Omental fat pad (tissue), 4 donors: ENCODE results near the gene CCNY. TPM values are rescaled to one million over a fixed set of nuclear protein-coding genes. Genes with fewer than 3 reads are reported as not detected.

Experiments used
- ATAC-seq: fragments of 150-250 bp; one replicate; pipeline ENCODE4 v1.9.1; 2016; ENCODE audit warnings: mild to moderate bottlenecking, moderate library complexity; ENCODE audit not compliant: low FRiP score
- DNase-seq: peaks from one replicate; pipeline ENCODE4 v3.0.0-alpha.2; 2019; ENCODE audit warnings: low spot score
- total RNA-seq, 4 donors: library from RNA; depleted of rRNA; stranded (reverse); fragments of >200 nt; gene quantifications; one replicate each; pipeline ENCODE4 v1.1.0, GENCODE V29; 2016
- TF ChIP-seq, protein P1 (sequence below), 3 donors: fragments of 450-650 bp; IDR thresholded peaks; one replicate each; pipeline ENCODE4 v1.5.1; 2016 to 2017; ENCODE audit warnings: antibody characterized with exemption in 3 of 3, mild to moderate bottlenecking in 3 of 3, moderate library complexity in 2 of 3

Gene CCNY
- total RNA-seq, 4 donors from 2014 or later, result 38.6 to 49.5 (median 47.2) TPM

DNA sequence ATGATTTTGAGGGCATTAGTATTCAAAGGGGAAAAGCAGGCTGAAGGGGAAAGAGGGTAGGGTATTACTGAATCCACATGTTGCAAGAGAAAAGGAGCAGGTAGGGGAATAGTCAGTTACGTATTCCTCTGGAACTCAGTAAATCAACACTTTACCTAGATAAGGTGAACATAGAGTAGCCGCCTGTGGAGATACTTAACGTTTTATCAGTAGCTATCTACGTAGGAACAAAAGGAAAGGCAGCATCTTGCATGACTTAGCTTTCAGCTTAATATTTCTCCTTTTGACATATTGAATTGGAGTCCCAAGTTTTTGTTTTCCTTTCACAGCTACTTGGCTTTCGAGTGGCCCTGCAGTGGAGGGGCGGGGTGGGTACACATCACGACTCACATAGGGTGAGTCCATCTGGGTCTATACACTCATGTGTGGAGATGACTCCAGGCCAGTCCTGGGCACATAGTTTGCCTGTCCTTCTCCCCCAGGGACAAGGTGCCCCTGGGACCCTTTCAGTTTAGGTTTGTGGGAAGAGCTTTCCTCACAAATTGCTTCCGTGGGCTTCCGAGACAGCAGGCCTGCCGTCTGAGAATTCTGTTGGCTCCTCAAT is 48.1 kb downstream of the CCNY start:
- TF ChIP-seq, protein P1, sequence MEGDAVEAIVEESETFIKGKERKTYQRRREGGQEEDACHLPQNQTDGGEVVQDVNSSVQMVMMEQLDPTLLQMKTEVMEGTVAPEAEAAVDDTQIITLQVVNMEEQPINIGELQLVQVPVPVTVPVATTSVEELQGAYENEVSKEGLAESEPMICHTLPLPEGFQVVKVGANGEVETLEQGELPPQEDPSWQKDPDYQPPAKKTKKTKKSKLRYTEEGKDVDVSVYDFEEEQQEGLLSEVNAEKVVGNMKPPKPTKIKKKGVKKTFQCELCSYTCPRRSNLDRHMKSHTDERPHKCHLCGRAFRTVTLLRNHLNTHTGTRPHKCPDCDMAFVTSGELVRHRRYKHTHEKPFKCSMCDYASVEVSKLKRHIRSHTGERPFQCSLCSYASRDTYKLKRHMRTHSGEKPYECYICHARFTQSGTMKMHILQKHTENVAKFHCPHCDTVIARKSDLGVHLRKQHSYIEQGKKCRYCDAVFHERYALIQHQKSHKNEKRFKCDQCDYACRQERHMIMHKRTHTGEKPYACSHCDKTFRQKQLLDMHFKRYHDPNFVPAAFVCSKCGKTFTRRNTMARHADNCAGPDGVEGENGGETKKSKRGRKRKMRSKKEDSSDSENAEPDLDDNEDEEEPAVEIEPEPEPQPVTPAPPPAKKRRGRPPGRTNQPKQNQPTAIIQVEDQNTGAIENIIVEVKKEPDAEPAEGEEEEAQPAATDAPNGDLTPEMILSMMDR (IDR thresholded peaks at IDR 0.05), result no peak
- DNase-seq (no peak), ATAC-seq (no peak)

DNA sequence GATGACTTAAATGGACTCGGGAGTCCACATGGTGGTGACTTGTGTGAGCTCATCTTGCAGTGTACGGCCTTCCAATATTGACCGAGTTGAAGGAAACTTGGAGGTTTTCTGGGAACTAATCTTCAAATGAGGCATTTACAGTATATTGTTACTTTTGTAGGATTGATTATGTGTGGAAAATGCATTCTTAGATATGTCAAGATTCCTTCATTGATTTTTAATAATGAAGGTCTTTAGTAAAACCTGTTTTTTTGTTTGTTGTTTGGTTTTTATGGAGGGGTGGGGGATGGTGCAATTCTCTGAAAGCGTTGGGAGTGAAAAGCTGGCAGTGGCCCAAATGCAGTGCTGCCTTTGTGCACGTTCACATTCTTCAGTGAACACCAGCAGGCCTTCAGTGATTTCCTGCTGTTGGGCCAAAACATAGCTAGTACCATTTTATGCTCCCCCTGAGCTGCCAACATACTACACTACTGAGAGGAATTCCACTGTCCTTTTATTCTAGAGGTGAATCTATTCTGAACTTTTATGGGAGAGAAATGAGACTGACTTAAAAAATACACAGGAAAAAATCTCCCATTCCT is 50.4 kb downstream of the CCNY start:
- no peak for DNase-seq
- no peak for ATAC-seq
- TF ChIP-seq, protein P1 (IDR thresholded peaks at IDR 0.05), result no peak

DNA sequence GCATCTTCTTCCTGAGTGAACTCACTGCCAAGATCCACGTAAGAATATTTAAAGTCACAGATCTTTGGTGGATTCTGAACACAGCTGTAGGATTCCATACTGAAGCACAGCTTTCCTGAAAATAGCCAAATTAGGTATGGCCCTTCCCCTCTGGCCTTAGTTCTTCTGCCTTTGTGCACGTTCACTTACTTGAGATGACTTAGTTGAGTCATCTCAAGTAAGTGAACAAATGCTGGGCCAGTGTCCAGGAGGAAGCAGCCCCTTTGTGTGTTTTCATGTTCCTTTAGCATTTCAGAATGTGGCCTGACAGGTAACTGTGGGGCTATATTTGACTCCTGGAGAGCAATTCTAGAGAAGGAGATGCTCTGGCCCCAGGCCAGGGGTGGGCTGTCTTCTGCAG is 51.5 kb downstream of the CCNY start:
- no peak for DNase-seq
- no peak for ATAC-seq
- TF ChIP-seq, protein P1 (IDR thresholded peaks at IDR 0.05), result no peak

DNA sequence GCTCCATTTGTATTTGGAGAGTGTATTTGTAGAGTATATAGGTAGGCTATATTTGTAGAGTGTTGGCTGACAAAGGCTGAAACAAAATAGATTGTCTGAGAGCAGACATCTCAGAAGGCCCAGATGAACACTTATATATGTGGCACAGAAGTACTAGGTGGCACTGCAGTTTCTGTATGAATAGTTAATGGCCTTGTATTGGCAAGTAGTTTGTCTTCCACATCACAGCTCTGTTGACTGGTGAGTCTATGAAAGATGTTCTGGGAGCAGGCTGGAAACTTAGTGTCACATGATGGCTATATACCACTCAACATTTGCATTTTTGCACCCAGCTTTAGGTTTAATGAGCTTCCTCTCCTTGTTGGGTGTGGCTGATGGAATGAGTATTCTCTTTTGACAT is 51.9 kb downstream of the CCNY start:
- TF ChIP-seq, protein P1 (IDR thresholded peaks at IDR 0.05), result no peak
- ATAC-seq (no peak), DNase-seq (no peak)

DNA sequence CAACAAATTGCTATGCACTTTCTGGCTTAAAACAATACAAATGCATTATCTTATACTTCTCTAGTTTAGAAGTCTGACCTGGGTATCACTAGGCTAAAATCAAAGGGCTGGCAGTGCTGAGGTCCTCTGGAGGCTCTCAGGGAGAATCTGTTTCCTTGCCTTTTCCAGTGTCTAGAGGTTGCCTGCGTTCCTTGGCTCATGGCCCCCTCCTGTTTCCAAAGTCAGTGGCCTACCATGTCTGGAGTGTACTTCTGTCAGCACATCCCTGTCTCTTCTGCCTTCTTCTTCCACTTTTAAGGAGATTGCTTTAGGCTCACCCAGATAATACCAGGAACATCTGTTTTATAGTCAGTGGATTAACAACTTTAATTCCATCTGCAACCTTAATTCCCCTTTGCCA is 52.4 kb downstream of the CCNY start:
- DNase-seq, result no peak
- ATAC-seq, result no peak
- TF ChIP-seq, protein P1 (IDR thresholded peaks at IDR 0.05), result no peak

DNA sequence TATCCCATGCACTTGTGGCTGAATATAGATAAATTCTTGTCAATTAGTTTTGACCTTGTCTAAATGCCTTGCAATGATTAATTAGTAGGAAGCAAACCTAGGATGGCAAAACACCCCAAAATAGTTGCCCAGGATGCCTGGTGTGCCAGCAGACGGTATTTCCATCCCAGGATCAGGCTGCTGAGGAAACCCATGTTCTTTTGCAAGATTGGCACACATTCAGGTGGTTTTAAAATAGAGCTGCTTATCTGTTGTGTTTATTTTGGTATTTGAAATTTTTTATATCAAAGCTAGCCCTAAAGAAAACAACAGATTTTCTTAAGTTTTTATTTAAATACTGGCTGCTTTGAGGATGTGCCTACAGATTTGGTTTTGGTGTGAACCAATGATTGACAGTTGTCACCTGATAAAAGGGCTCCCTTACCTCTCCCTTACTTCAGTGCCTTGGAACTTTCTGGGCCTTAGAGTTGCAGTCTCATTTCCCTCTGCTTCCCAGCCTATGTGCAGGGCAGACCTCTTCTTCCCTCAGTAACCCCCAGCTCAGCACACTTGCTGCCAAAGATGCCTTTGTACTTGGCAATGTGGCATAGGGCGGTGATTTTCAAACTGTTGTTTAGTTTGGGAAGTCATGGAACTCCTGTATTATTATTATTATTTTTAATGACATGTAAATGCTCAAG is 54.0 kb downstream of the CCNY start:
- DNase-seq (no peak), ATAC-seq (no peak)
- TF ChIP-seq, protein P1 (IDR thresholded peaks at IDR 0.05), result no peak

DNA sequence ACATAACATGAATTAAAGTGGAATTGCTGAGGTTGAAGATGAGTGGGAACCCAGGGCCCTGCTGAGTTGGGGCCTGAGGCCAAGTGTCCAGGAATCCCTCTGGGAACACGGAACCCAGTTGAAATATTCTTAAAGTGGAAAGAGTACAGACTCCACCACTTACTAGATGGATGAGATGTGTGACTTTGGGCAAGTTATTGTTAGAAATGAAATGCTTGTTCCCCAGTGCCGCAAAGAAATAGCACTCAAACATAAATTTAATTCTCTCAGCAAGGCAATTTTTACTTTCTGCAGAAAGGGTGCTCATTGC is 54.5 kb downstream of the CCNY start:
- ATAC-seq, result no peak
- TF ChIP-seq, protein P1 (IDR thresholded peaks at IDR 0.05), result no peak
- DNase-seq, result no peak
